HepG2 (cell line): ENCODE results near the gene STX8. TPM values are rescaled to one million over a fixed set of nuclear protein-coding genes. Genes with fewer than 3 reads are reported as not detected.

ENCODE experiments used
- ATAC-seq: fragments of 200-7000 bp; cut with Tn5 transposase; 3 replicates; pipeline ENCODE4 v1.9.1; 2020; ENCODE audit warnings: mild to moderate bottlenecking, moderate library complexity
- BruUV-seq: library from RNA; stranded (reverse); fragments of 400-500 nt; replicated peaks from 2 replicates; lab custom pipeline; 2021; lab: Mats Ljungman, UMichigan
- CTCF ChIA-PET: fragments of 300-600 bp; formaldehyde crosslinking; extraction: SDS; loops from one replicate; lab custom pipeline; 2021; ENCODE audit warnings: low total read pairs, inconsistent platforms, low intra/inter-chr PET ratio; lab: Yijun Ruan, JAX
- POLR2A ChIA-PET: fragments of 350-600 bp; sonication (Branson Sonifier 250); formaldehyde crosslinking; loops from one replicate; lab custom pipeline; 2020; ENCODE audit warnings: antibody characterized with exemption, inconsistent platforms; lab: Yijun Ruan, JAX
- DNase-seq: peaks from one replicate; pipeline ENCODE4 v3.0.0-alpha.2; 2015; ENCODE audit warnings: low spot score
- FAIRE-seq: peaks from 3 replicates; lab custom pipeline; 2011; peaks lifted over from hg19 to GRCh38; lab: Jason Lieb, UNC
- H2AFZ ChIP-seq: one replicate; pipeline ENCODE4 v1.6.1; 2011; ENCODE audit warnings: low read length, inconsistent platforms
- H3K27ac ChIP-seq: fragments of 300-600 bp; 3 replicates; pipeline ENCODE4 v1.8.0; 2011; ENCODE audit warnings: mixed run types, mild to moderate bottlenecking, mixed read lengths, low read length, inconsistent platforms; ENCODE audit not compliant: insufficient read depth; ENCODE audit errors: extremely low read length
- H3K27me3 ChIP-seq, 2 experiments: fragments of 200-600 bp in 1 of 2; 2 replicates in 1 of 2; 3 replicates in 1 of 2; pipeline versions ENCODE4 v1.6.0 to v1.8.0; 2011; ENCODE audit warnings: low read length in 2 of 2, mild to moderate bottlenecking in 2 of 2, moderate library complexity in 2 of 2, inconsistent platforms in 1 of 2; ENCODE audit not compliant: insufficient read depth in 2 of 2, control insufficient read depth in 1 of 2
- H3K36me3 ChIP-seq, 2 experiments: fragments of 200-600 bp in 1 of 2; replicated peaks in 1 of 2; 2 replicates in 1 of 2; 3 replicates in 1 of 2; pipeline versions ENCODE4 v1.5.1 to v1.8.0; 2011; ENCODE audit warnings: low read length in 2 of 2, inconsistent platforms in 1 of 2; ENCODE audit not compliant: insufficient read depth in 2 of 2, control insufficient read depth in 1 of 2
- H3K4me1 ChIP-seq: 2 replicates; pipeline ENCODE4 v1.5.1; 2012; ENCODE audit warnings: low read length, inconsistent platforms; ENCODE audit not compliant: insufficient read depth
- H3K4me2 ChIP-seq: 2 replicates; pipeline ENCODE4 v1.6.0; 2011; ENCODE audit warnings: low read depth, low read length, inconsistent platforms
- H3K4me3 ChIP-seq, 3 experiments: fragments of 200-600 bp in 1 of 3; sonication (generic), shearing (Covaris generic) in 1 of 3; replicated peaks in 1 of 3; 2 replicates each; pipeline ENCODE4 v1.5.1; 2011 to 2016; ENCODE audit warnings: low read length in 3 of 3, inconsistent platforms in 2 of 3, low read depth in 2 of 3, mild to moderate bottlenecking in 2 of 3, control low read depth in 1 of 3, mixed read lengths in 1 of 3; ENCODE audit not compliant: insufficient read depth in 1 of 3
- H3K79me2 ChIP-seq: one replicate; pipeline ENCODE4 v1.6.1; 2011; ENCODE audit warnings: low read length, inconsistent platforms; ENCODE audit not compliant: insufficient read depth
- H3K9ac ChIP-seq: 2 replicates; pipeline ENCODE4 v1.6.0; 2011; ENCODE audit warnings: mild to moderate bottlenecking, low read depth, low read length, inconsistent platforms; ENCODE audit not compliant: insufficient read depth
- H3K9me3 ChIP-seq: 2 replicates; pipeline ENCODE4 v1.5.1; 2012; ENCODE audit warnings: mild to moderate bottlenecking, low read length
- H4K20me1 ChIP-seq: 2 replicates; pipeline ENCODE4 v1.6.0; 2011; ENCODE audit warnings: inconsistent platforms, mild to moderate bottlenecking, low read length, moderate library complexity; ENCODE audit not compliant: insufficient read depth
- E2F5 ChIP-seq: sonication (generic); formaldehyde crosslinking; conservative IDR thresholded peaks from 2 replicates; pipeline ENCODE4 v1.4.0; 2020; ENCODE audit warnings: missing genetic modification reagents
- GATA4 ChIP-seq: sonication (generic); IDR thresholded peaks from 2 replicates; pipeline ENCODE4 v1.6.1; 2016; ENCODE audit warnings: antibody characterized with exemption, low read depth, borderline replicate concordance
- GLI4 ChIP-seq: sonication (generic); formaldehyde crosslinking; IDR thresholded peaks from 2 replicates; pipeline ENCODE4 v1.5.1; 2020; ENCODE audit warnings: missing genetic modification reagents, mild to moderate bottlenecking, moderate library complexity, borderline replicate concordance
- KDM6A ChIP-seq: IDR thresholded peaks from 2 replicates; pipeline ENCODE4 v1.6.1; 2016; ENCODE audit warnings: low read depth
- MATR3 ChIP-seq: sonication (generic); formaldehyde crosslinking; IDR thresholded peaks from 2 replicates; pipeline ENCODE4 v1.4.0; 2020; ENCODE audit warnings: missing genetic modification reagents
- PRDM10 ChIP-seq: sonication (generic); formaldehyde crosslinking; IDR thresholded peaks from 2 replicates; pipeline ENCODE4 v1.4.0; 2020; ENCODE audit warnings: low read depth, missing genetic modification reagents
- RFXANK ChIP-seq: IDR thresholded peaks from 2 replicates; pipeline ENCODE4 v1.6.1; 2016
- SATB2 ChIP-seq: sonication (generic); formaldehyde crosslinking; IDR thresholded peaks from 2 replicates; pipeline ENCODE4 v1.5.0; 2020; ENCODE audit warnings: missing genetic modification reagents
- SYNCRIP ChIP-seq: fragments of 200-400 bp; formaldehyde crosslinking; IDR thresholded peaks from 2 replicates; pipeline ENCODE4 v1.6.1; 2018; ENCODE audit warnings: mild to moderate bottlenecking, low read depth, low read length; ENCODE audit not compliant: insufficient read depth
- THAP7 ChIP-seq: sonication (generic); formaldehyde crosslinking; IDR thresholded peaks from 2 replicates; pipeline ENCODE4 v1.8.1; 2023; ENCODE audit warnings: mild to moderate bottlenecking, missing genetic modification reagents
- ZBTB1 ChIP-seq: sonication (generic); formaldehyde crosslinking; IDR thresholded peaks from 2 replicates; pipeline ENCODE4 v1.4.0; 2020; ENCODE audit warnings: missing genetic modification reagents, borderline replicate concordance
- ZBTB21 ChIP-seq: sonication (generic); formaldehyde crosslinking; IDR thresholded peaks from 2 replicates; pipeline ENCODE4 v1.4.0; 2020; ENCODE audit warnings: missing genetic modification reagents
- ZMYM2 ChIP-seq: sonication (generic); formaldehyde crosslinking; IDR thresholded peaks from 2 replicates; pipeline ENCODE4 v1.8.0; 2022; ENCODE audit warnings: mild to moderate bottlenecking, missing genetic modification reagents
- ZNF24 ChIP-seq: fragments of 450-650 bp; IDR thresholded peaks from 2 replicates; pipeline ENCODE4 v1.6.1; 2017; ENCODE audit warnings: antibody characterized with exemption, mild to moderate bottlenecking
- ZNF564 ChIP-seq: sonication (generic); formaldehyde crosslinking; IDR thresholded peaks from 2 replicates; pipeline ENCODE4 v1.8.1; 2023; ENCODE audit warnings: mild to moderate bottlenecking, missing genetic modification reagents
- WGBS: methylation state at CpG from one replicate; pipeline ENCODE4 v1.1.6; 2017; ENCODE audit warnings: low lambda C conversion rate; 5-methylcytosine and 5-hydroxymethylcytosine counted together
- in situ Hi-C: cut with HindIII; loops from 2 replicates; pipeline ENCODE4 v1.10.0; 2017; ENCODE audit warnings: low pct_unique_long_range_greater_than_20kb; ENCODE audit not compliant: extremely low pct_ligation_motif_present
- intact Hi-C: fragments of 100-400 bp; cut with micrococcal nuclease; formaldehyde crosslinking; loops from one replicate; pipeline ENCODE4 v1.10.0; 2022; ENCODE audit not compliant: unreplicated experiment
- polyA plus RNA-seq, 8 experiments: library from polyadenylated mRNA; depleted of rRNA in 3 of 8; stranded (reverse) in 7 of 8; unstranded in 1 of 8; fragments of >200 nt; fragmentation: Illumina TruSeq in 4 of 8; extraction: Trizol in 4 of 8; gene quantifications; 2 replicates each; pipeline versions ENCODE4 v1.2.1 to v1.2.3, GENCODE V29; 2011 to 2016; ENCODE audit warnings: low read depth in 4 of 8, missing spikeins in 1 of 8, mixed read lengths in 1 of 8; ENCODE audit not compliant: insufficient read depth in 1 of 8
- total RNA-seq, 5 experiments: library from RNA; depleted of rRNA; stranded (reverse); fragments of >200 nt; fragmentation: Illumina TruSeq; extraction: Trizol; gene quantifications; 2 replicates each; pipeline ENCODE4 v1.2.3, GENCODE V29; 2016; ENCODE audit warnings: low read depth in 1 of 5

STX8 gene
- total and polyA plus RNA-seq, 2 of the 13 experiments (the other 11 are each of a cell fraction or from before 2014, with no cell fraction given), result 36.4 to 53.6 TPM

GRCh38 chr17:9255833-9256232 lies 319.8 kb downstream of the STX8 start:
- no peak for TF ChIP-seq RFXANK (CRISPR knock-in tag)
- TF ChIP-seq GLI4 (CRISPR knock-in tag), result no peak
- TF ChIP-seq ZBTB1 (CRISPR knock-in tag), result no peak
- TF ChIP-seq MATR3, result no peak
- TF ChIP-seq KDM6A, result no peak
- TF ChIP-seq ZMYM2 (CRISPR knock-in tag), result no peak
- 90% methylated on average over 6 of the region's 6 CpGs for WGBS
- Histone ChIP-seq H3K4me1 (peaks cover 43% of the 10 kb centered on the region), H3K9ac (no peak overlapping the region), H3K9me3 (no peaks in the 10 kb centered on the region), H3K27me3 (no peaks in the 10 kb centered on the region), H2AFZ (no peak overlapping the region), H3K4me3 (no peak overlapping the region), H3K36me3 (no peaks in the 10 kb centered on the region), H4K20me1 (no peaks in the 10 kb centered on the region), H3K79me2 (no peaks in the 10 kb centered on the region), H3K27ac (no peak overlapping the region), H3K4me2 (no peak overlapping the region)
- in situ Hi-C loops (no loop called here), intact Hi-C loops (no loop called here)
- ChIA-PET CTCF (no interaction called here), POLR2A (no interaction called here)
- FAIRE-seq (no peak), DNase-seq (no peak), ATAC-seq (no peak)
- no TSS peak for BruUV-seq

GRCh38 chr17:9254841-9255240 lies 320.8 kb downstream of the STX8 start:
- H3K79me2 ChIP-seq, result no peaks in the 10 kb centered on the region
- DNase-seq (no peak), FAIRE-seq (no peak), ATAC-seq (no peak)
- ChIA-PET POLR2A (no interaction called here), CTCF (no interaction called here)
- H3K4me2 ChIP-seq, result no peak overlapping the region
- H3K9me3 ChIP-seq, result no peaks in the 10 kb centered on the region
- intact Hi-C loops (no loop called here), in situ Hi-C loops (no loop called here)
- no peaks in the 10 kb centered on the region for H3K36me3 ChIP-seq
- H3K9ac ChIP-seq, result no peak overlapping the region
- no peak overlapping the region for H2AFZ ChIP-seq
- no peak overlapping the region for H3K4me3 ChIP-seq
- WGBS, result 95% methylated on average over 2 of the region's 2 CpGs
- no TSS peak for BruUV-seq
- H3K27ac ChIP-seq, result no peak overlapping the region
- peaks cover 43% of the 10 kb centered on the region for H3K4me1 ChIP-seq
- no peaks in the 10 kb centered on the region for H4K20me1 ChIP-seq
- H3K27me3 ChIP-seq, result no peaks in the 10 kb centered on the region
- no peak for TF ChIP-seq PRDM10 (CRISPR knock-in tag)
- no peak for TF ChIP-seq ZNF564
- TF ChIP-seq ZNF24, result no peak
- no peak for TF ChIP-seq SYNCRIP
- TF ChIP-seq SATB2 (CRISPR knock-in tag), result no peak
- TF ChIP-seq E2F5 (CRISPR knock-in tag), result no peak
- TF ChIP-seq THAP7 (CRISPR knock-in tag), result no peak
- no peak for TF ChIP-seq ZBTB21 (CRISPR knock-in tag)
- TF ChIP-seq GATA4, result no peak
